HFFc6 (cell line): ENCODE measurements around the gene CTNNBL1. TPM values are rescaled to one million over a fixed set of nuclear protein-coding genes. Genes with fewer than 3 reads are reported as not detected.
A peak's percentile ranks its signal among the peaks of the same experiment; 100 is the strongest.
"Not testable (repeated sequence)": the region's sequence is repeated elsewhere in the genome, so short reads cannot be mapped to it uniquely, and the experiment has no call there.

ENCODE experiments used
- DNase-seq: peaks from one replicate; pipeline ENCODE4 v3.0.0-alpha.2; 2018
- H3K27ac Mint-ChIP-seq: 2 replicates; pipeline ENCODE4 v1.8.0; 2020; ENCODE audit warnings: mild to moderate bottlenecking, mixed read lengths
- H3K27me3 Mint-ChIP-seq: 2 replicates; pipeline ENCODE4 v1.8.0; 2021; ENCODE audit warnings: mild to moderate bottlenecking, moderate library complexity, mixed read lengths; ENCODE audit not compliant: insufficient read depth
- H3K36me3 Mint-ChIP-seq: 2 replicates; pipeline ENCODE4 v1.8.0; 2021; ENCODE audit warnings: low read depth, mixed read lengths
- H3K4me1 Mint-ChIP-seq: 2 replicates; pipeline ENCODE4 v1.8.0; 2020; ENCODE audit warnings: low read depth, mixed read lengths
- H3K4me3 Mint-ChIP-seq: 2 replicates; pipeline ENCODE4 v1.8.0; 2020; ENCODE audit warnings: mild to moderate bottlenecking, moderate library complexity, mixed read lengths
- H3K9me3 Mint-ChIP-seq: 2 replicates; pipeline ENCODE4 v1.8.0; 2020; ENCODE audit warnings: mild to moderate bottlenecking, mixed read lengths
- total RNA-seq, 6 experiments: library from RNA; stranded (reverse); fragmentation: NEBNext Ultra II Directional; extraction: Animal tissue kit (Norgen Biotek cat#: 25700); gene quantifications; 2 replicates in 1 of 6; 3 replicates in 5 of 6; pipeline ENCODE4 v1.2.3, GENCODE V29; 2021
- TF ChIP-seq, protein P1 (sequence below): fragments of 200-600 bp; sonication (generic); IDR thresholded peaks from 2 replicates; pipeline ENCODE4 v1.5.0; 2021; ENCODE audit warnings: antibody characterized with exemption, mild to moderate bottlenecking

Gene CTNNBL1
- total RNA-seq, 6 experiments from 2014 or later: 49.7 to 62.4 (median 59.5) TPM

DNA sequence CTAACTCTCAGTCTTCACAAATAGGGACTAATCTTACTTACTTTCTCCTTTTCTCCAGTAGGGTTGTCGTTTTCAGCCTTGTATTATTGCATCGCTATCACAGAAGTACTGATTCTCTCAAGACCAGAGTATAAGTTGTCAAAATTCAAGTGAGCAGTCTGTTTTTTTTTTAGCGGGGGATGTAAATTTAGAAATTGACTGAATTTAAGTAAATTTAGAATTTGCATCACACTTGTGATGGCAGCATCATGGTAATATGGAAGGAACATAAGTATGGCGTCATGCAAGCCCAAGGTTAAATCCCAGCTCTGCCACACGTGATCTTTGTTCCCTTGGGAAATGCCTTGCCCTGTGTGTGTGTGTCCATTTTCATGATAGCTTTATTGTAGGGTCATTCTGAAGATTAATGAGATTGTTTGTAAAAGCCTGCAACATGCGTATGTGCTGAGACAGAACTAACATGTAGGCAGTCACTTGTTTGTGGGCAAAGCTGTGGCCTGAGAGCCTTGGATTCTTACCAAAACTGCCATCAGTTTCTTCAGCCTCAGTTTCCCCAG is 156.3 kb downstream of the CTNNBL1 start:
- Mint-ChIP-seq H3K4me1 (peaks cover 8% of the 10 kb centered on the region), H3K27ac (no peak overlapping the region)

GRCh38 chr20:37850724-37851355 is 157.0 kb downstream of the CTNNBL1 start:
- Mint-ChIP-seq H3K9me3 (no peaks in the 10 kb centered on the region), H3K4me3 (no peak overlapping the region), H3K27ac (no peak overlapping the region), H3K36me3 (0 out of 2 replicates have a peak, but pooled peaks cover 6% of the 10 kb centered on the region), H3K4me1 (peaks cover 8% of the 10 kb centered on the region), H3K27me3 (peaks cover 2% of the 10 kb centered on the region; the same call in 1 of the 2 replicates)
- TF ChIP-seq, protein P1, sequence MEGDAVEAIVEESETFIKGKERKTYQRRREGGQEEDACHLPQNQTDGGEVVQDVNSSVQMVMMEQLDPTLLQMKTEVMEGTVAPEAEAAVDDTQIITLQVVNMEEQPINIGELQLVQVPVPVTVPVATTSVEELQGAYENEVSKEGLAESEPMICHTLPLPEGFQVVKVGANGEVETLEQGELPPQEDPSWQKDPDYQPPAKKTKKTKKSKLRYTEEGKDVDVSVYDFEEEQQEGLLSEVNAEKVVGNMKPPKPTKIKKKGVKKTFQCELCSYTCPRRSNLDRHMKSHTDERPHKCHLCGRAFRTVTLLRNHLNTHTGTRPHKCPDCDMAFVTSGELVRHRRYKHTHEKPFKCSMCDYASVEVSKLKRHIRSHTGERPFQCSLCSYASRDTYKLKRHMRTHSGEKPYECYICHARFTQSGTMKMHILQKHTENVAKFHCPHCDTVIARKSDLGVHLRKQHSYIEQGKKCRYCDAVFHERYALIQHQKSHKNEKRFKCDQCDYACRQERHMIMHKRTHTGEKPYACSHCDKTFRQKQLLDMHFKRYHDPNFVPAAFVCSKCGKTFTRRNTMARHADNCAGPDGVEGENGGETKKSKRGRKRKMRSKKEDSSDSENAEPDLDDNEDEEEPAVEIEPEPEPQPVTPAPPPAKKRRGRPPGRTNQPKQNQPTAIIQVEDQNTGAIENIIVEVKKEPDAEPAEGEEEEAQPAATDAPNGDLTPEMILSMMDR: no peak
- no peak for DNase-seq

More for the DNA sequence above, 156.3 kb downstream of the CTNNBL1 start:
- Mint-ChIP-seq H3K36me3 (0 out of 2 replicates have a peak, but pooled peaks cover 6% of the 10 kb centered on the region), H3K27me3 (no peaks in the 10 kb centered on the region), H3K9me3 (no peaks in the 10 kb centered on the region), H3K4me3 (no peak overlapping the region)
- DNase-seq: no peak
- TF ChIP-seq, protein P1: no peak

DNA sequence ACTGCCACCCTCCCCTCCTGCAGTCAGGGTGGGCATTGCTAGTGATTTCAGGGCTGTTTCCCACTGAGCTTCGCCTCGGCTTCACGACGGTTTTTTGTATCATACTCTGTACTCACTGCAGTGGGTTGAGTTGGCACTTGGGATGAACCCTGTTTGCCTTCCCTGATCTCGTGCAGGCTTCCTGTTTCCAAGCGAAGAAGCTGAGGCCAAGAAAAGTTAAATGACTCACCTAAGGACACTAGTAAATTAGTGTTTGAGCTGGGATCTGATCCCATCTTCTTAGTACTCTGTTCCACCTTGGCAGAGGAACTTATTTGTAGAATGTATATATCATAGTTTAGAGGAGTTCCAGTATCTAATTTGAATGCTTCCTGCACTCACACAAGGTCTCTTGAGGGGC is 158.8 kb downstream of the CTNNBL1 start:
- H3K27ac Mint-ChIP-seq: no peak overlapping the region
- no peak for DNase-seq
- 0 out of 2 replicates have a peak, but pooled peaks cover 6% of the 10 kb centered on the region for H3K36me3 Mint-ChIP-seq
- H3K4me3 Mint-ChIP-seq: no peak overlapping the region
- H3K27me3 Mint-ChIP-seq: peaks cover 2% of the 10 kb centered on the region; the same call in 1 of the 2 replicates
- no peaks in the 10 kb centered on the region for H3K9me3 Mint-ChIP-seq
- TF ChIP-seq, protein P1: no peak
- H3K4me1 Mint-ChIP-seq: peaks cover 24% of the 10 kb centered on the region

DNA sequence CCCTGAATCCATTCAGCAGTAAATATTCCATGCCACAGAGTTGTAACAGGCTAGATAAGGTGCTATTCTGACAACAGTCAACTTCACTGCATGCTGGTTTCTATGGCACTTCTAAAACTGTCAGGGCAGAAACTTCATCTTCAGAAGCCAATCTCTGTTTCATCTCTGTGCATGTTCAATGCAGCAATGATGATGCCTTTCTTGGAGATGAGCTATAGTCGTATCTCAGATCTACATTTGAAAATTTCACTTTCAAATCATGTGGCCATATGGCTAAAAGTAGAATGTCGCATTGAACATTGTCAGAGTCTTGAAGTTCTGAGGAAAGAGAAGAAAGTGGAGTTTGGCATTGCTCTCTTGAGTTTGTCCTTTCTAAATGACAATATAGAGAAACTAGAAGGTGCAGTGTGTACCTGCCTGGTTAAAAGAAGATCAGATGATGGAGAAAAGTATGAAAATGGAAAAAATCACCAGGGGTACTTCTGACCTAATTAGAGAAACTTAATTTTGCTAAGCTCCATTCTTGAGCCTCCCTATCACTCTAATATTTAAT is 160.1 kb downstream of the CTNNBL1 start:
- Mint-ChIP-seq H3K27ac (no peak overlapping the region), H3K36me3 (0 out of 2 replicates have a peak, but pooled peaks cover 6% of the 10 kb centered on the region), H3K4me1 (peaks cover 33% of the 10 kb centered on the region), H3K27me3 (peaks cover 2% of the 10 kb centered on the region; the same call in 1 of the 2 replicates), H3K9me3 (no peaks in the 10 kb centered on the region), H3K4me3 (no peak overlapping the region)
- TF ChIP-seq, protein P1: no peak
- DNase-seq: no peak

- not testable (repeated sequence) for H3K27me3 Mint-ChIP-seq, H3K4me3 Mint-ChIP-seq, DNase-seq, H3K9me3 Mint-ChIP-seq
- Mint-ChIP-seq H3K36me3 (peaks cover 12% of the 10 kb centered on the region), H3K4me1 (peaks cover 25% of the 10 kb centered on the region), H3K27ac (peak overlapping the region; percentile 87)
These were observed 162.2 kb downstream of the CTNNBL1 start for GRCh38 chr20:37856034-37856433.
